GM19025 (cell line): Measurements from ENCODE around the gene TBPL1.

Experiments
- ATAC-seq: cut with Tn5 transposase; IDR thresholded peaks from one replicate; pipeline ENCODE4 v1.9.1; 2021; ENCODE audit warnings: mild to moderate bottlenecking, low read depth, moderate library complexity; ENCODE audit not compliant: unreplicated experiment

The TBPL1 gene

GRCh38 chr6:134000443-134000842 lies 47.4 kb downstream of the TBPL1 start:
- ATAC-seq, result no peak

GRCh38 chr6:134002821-134003220 lies 49.8 kb downstream of the TBPL1 start:
- ATAC-seq, result no peak

GRCh38 chr6:134003542-134003951 lies 50.5 kb downstream of the TBPL1 start:
- no peak for ATAC-seq

GRCh38 chr6:134004714-134005113 lies 51.7 kb downstream of the TBPL1 start:
- no peak for ATAC-seq

GRCh38 chr6:134005800-134006199 lies 52.8 kb downstream of the TBPL1 start:
- no peak for ATAC-seq

- no peak for ATAC-seq
Observed at GRCh38 chr6:134007077-134007476, 54.1 kb downstream of the TBPL1 start.

- ATAC-seq, result no peak
Observed at GRCh38 chr6:134009876-134010275, 56.9 kb downstream of the TBPL1 start.

- no peak for ATAC-seq
Observed at GRCh38 chr6:134010400-134010799, 57.4 kb downstream of the TBPL1 start.

GRCh38 chr6:134010974-134011373 lies 58.0 kb downstream of the TBPL1 start:
- no peak for ATAC-seq

- no peak for ATAC-seq
Observed at GRCh38 chr6:134014588-134015137, 61.6 kb downstream of the TBPL1 start.

- ATAC-seq, result no peak
Observed at GRCh38 chr6:134015719-134016557, 62.9 kb downstream of the TBPL1 start.

- no peak for ATAC-seq
Observed at GRCh38 chr6:134016558-134016814, 63.5 kb downstream of the TBPL1 start.

GRCh38 chr6:134020071-134020470 lies 67.0 kb downstream of the TBPL1 start:
- no peak for ATAC-seq

- ATAC-seq, result no peak
Observed at GRCh38 chr6:134020543-134020942, 67.5 kb downstream of the TBPL1 start.

- no peak for ATAC-seq
Observed at GRCh38 chr6:134020968-134021367, 67.9 kb downstream of the TBPL1 start.

- no peak for ATAC-seq
Observed at GRCh38 chr6:134021396-134022122, 68.5 kb downstream of the TBPL1 start.

GRCh38 chr6:134022650-134023049 lies 69.6 kb downstream of the TBPL1 start:
- no peak for ATAC-seq

- no peak for ATAC-seq
Observed at GRCh38 chr6:134026597-134026996, 73.6 kb downstream of the TBPL1 start.

- ATAC-seq, result no peak
Observed at GRCh38 chr6:134028438-134028837, 75.4 kb downstream of the TBPL1 start.

GRCh38 chr6:134029495-134030455 lies 76.8 kb downstream of the TBPL1 start:
- no peak for ATAC-seq
